Tibial nerve (tissue), 4 donors: ENCODE data around the gene TMEM86B. TPM values are rescaled to one million over a fixed set of nuclear protein-coding genes. Genes with fewer than 3 reads are reported as not detected.

Source experiments
- DNase-seq, 2 donors: peaks; one replicate each; pipeline ENCODE4 v3.0.0-alpha.2; 2019; ENCODE audit warnings: low spot score in 2 of 2
- H3K27ac ChIP-seq, 4 donors: fragments of 200-600 bp; sonication (generic) in 3 of 4; one replicate each; pipeline ENCODE4 v1.5.1; 2017 to 2019; ENCODE audit warnings: mild to moderate bottlenecking in 1 of 4
- H3K27me3 ChIP-seq, 2 donors: fragments of 200-600 bp; sonication (generic) in 1 of 2; one replicate each; pipeline versions ENCODE4 v1.5.1 to v1.6.0; 2017 to 2019
- H3K36me3 ChIP-seq, 3 donors: fragments of 200-600 bp; sonication (generic); one replicate each; pipeline ENCODE4 v1.5.1; 2018 to 2019
- H3K4me1 ChIP-seq, 4 donors: fragments of 200-600 bp; sonication (generic) in 3 of 4; one replicate each; pipeline ENCODE4 v1.5.1; 2017 to 2019
- H3K4me3 ChIP-seq, 4 donors: fragments of 200-600 bp; sonication (generic) in 3 of 4; one replicate each; pipeline ENCODE4 v1.5.1; 2017 to 2019; ENCODE audit warnings: mild to moderate bottlenecking in 1 of 4, moderate library complexity in 1 of 4
- H3K9me3 ChIP-seq, 4 donors: fragments of 200-600 bp; sonication (generic) in 3 of 4; one replicate each; pipeline ENCODE4 v1.5.1; 2017 to 2019
- CTCF ChIP-seq, 5 experiments: fragments of 200-600 bp in 3 of 5; fragments of 450-650 bp in 2 of 5; sonication (generic) in 3 of 5; IDR thresholded peaks; one replicate each; pipeline ENCODE4 v1.5.1; 2016 to 2019; ENCODE audit warnings: antibody characterized with exemption in 5 of 5, mild to moderate bottlenecking in 3 of 5, moderate library complexity in 2 of 5
- EP300 ChIP-seq, 2 donors: sonication (generic); formaldehyde crosslinking; IDR thresholded peaks; one replicate each; pipeline ENCODE4 v1.6.1; 2017; ENCODE audit warnings: antibody characterized with exemption in 2 of 2, mild to moderate bottlenecking in 1 of 2
- POLR2A ChIP-seq, 2 donors: fragments of 450-650 bp; IDR thresholded peaks; one replicate each; pipeline ENCODE4 v1.6.1; 2017; ENCODE audit warnings: antibody characterized with exemption in 2 of 2, mild to moderate bottlenecking in 2 of 2, moderate library complexity in 2 of 2
- WGBS, 2 donors: methylation state at CpG; one replicate each; pipeline ENCODE4 v1.1.5; 2018; 5-methylcytosine and 5-hydroxymethylcytosine counted together
- total RNA-seq, 4 donors: library from RNA; depleted of rRNA; stranded (reverse); fragments of >200 nt; gene quantifications; one replicate each; pipeline ENCODE4 v1.1.0, GENCODE V29; 2016

Gene TMEM86B
- total RNA-seq, 4 donors from 2014 or later: 0.44 to 8.6 (median 3.0) TPM

GRCh38 chr19:55229789-55230182, 1.2 kb upstream of the TMEM86B start:
- 78 to 80% methylated on average over 16 of the region's 17 CpGs for WGBS, 2 donors
- H3K36me3 ChIP-seq: peaks cover 0 to 90% (median 24%) of the 10 kb centered on the region in 3 donors

GRCh38 chr19:55229145-55229788, 704 bp upstream of the TMEM86B start:
- DNase-seq: no peak
- Histone ChIP-seq H3K4me1 (no peaks in the 10 kb centered on the region), H3K36me3 (peaks cover 0 to 84% (median 24%) of the 10 kb centered on the region in 3 donors), H3K27me3 (no peaks in the 10 kb centered on the region), H3K4me3 (no peak overlapping the region), H3K9me3 (no peaks in the 10 kb centered on the region), H3K27ac (peak overlapping the region in 1 of 4 donors; percentile 53)
- TF ChIP-seq EP300 (IDR thresholded peaks at IDR 0.05) (no peak), POLR2A (IDR thresholded peaks at IDR 0.05) (no peak), CTCF (IDR thresholded peaks at IDR 0.05) (no peak)
- WGBS, 2 donors: 87 to 94% methylated on average over 17 to 18 of the region's 18 CpGs

More at GRCh38 chr19:55229789-55230182, 1.2 kb upstream of the TMEM86B start:
- Histone ChIP-seq H3K27ac (no peak overlapping the region), H3K27me3 (no peaks in the 10 kb centered on the region), H3K9me3 (no peaks in the 10 kb centered on the region), H3K4me1 (no peaks in the 10 kb centered on the region), H3K4me3 (no peak overlapping the region)
- no peak for TF ChIP-seq EP300 (IDR thresholded peaks at IDR 0.05)
- no peak for TF ChIP-seq POLR2A (IDR thresholded peaks at IDR 0.05)
- no peak for TF ChIP-seq CTCF (IDR thresholded peaks at IDR 0.05)
- DNase-seq: no peak

- no peak for TF ChIP-seq EP300 (IDR thresholded peaks at IDR 0.05)
- no peak for TF ChIP-seq CTCF (IDR thresholded peaks at IDR 0.05)
- TF ChIP-seq POLR2A (IDR thresholded peaks at IDR 0.05): no peak
- DNase-seq: no peak
- Histone ChIP-seq H3K27ac (no peak overlapping the region), H3K4me1 (no peaks in the 10 kb centered on the region), H3K27me3 (no peaks in the 10 kb centered on the region), H3K4me3 (no peak overlapping the region), H3K9me3 (no peaks in the 10 kb centered on the region), H3K36me3 (peaks cover 0 to 72% (median 24%) of the 10 kb centered on the region in 3 donors)
- WGBS, 2 donors: 67 to 76% methylated on average over 12 of the region's 17 CpGs
Measured at GRCh38 chr19:55228015-55228391, 560 bp downstream of the TMEM86B start.

- TF ChIP-seq EP300 (IDR thresholded peaks at IDR 0.05) (no peak), CTCF (IDR thresholded peaks at IDR 0.05) (no peak), POLR2A (IDR thresholded peaks at IDR 0.05) (no peak)
- no peak for DNase-seq
- Histone ChIP-seq H3K27me3 (no peaks in the 10 kb centered on the region), H3K27ac (no peak overlapping the region), H3K36me3 (peaks cover 0 to 66% (median 24%) of the 10 kb centered on the region in 3 donors), H3K4me1 (no peaks in the 10 kb centered on the region), H3K9me3 (no peaks in the 10 kb centered on the region), H3K4me3 (no peak overlapping the region)
- WGBS, 2 donors: 87 to 92% methylated on average over 23 to 25 of the region's 25 CpGs
Measured at GRCh38 chr19:55227241-55228014, 1.1 kb downstream of the TMEM86B start.

GRCh38 chr19:55226788-55227187, 1.8 kb downstream of the TMEM86B start:
- Histone ChIP-seq H3K27me3 (no peaks in the 10 kb centered on the region), H3K36me3 (peaks cover 0 to 60% (median 22%) of the 10 kb centered on the region in 3 donors), H3K27ac (no peak overlapping the region), H3K4me3 (no peak overlapping the region), H3K4me1 (no peaks in the 10 kb centered on the region), H3K9me3 (no peaks in the 10 kb centered on the region)
- no peak for TF ChIP-seq CTCF (IDR thresholded peaks at IDR 0.05)
- TF ChIP-seq POLR2A (IDR thresholded peaks at IDR 0.05): no peak
- no peak for TF ChIP-seq EP300 (IDR thresholded peaks at IDR 0.05)
- WGBS, 2 donors: 71 to 77% methylated on average over 17 to 18 of the region's 18 CpGs
- no peak for DNase-seq
